GM12864 (cell line): Measurements from ENCODE around the gene SLIT1.

Experiments
- DNase-seq: peaks from one replicate; pipeline ENCODE4 v3.0.0-alpha.2; 2011; ENCODE audit warnings: low read depth
- H3K4me3 ChIP-seq: 2 replicates; pipeline ENCODE4 v1.5.1; 2011; ENCODE audit warnings: mild to moderate bottlenecking, low read depth, low read length, control low read depth
- CTCF ChIP-seq: IDR thresholded peaks from 2 replicates; pipeline ENCODE4 v1.5.1; 2011; ENCODE audit warnings: low read depth, mild to moderate bottlenecking, moderate library complexity, low read length, control low read depth, inconsistent platforms; ENCODE audit errors: missing control alignments

The SLIT1 gene

GRCh38 chr10:97013568-97013967 lies 172.2 kb downstream of the SLIT1 start:
- TF ChIP-seq CTCF = no peak
- H3K4me3 ChIP-seq = no peak overlapping the region
- DNase-seq = no peak

GRCh38 chr10:97012470-97012869 lies 173.3 kb downstream of the SLIT1 start:
- no peak for TF ChIP-seq CTCF

GRCh38 chr10:97011397-97011796 lies 174.4 kb downstream of the SLIT1 start:
- H3K4me3 ChIP-seq = no peak overlapping the region
- no peak for DNase-seq
- TF ChIP-seq CTCF = no peak

More at GRCh38 chr10:97012470-97012869, 173.3 kb downstream of the SLIT1 start:
- no peak for DNase-seq
- no peak overlapping the region for H3K4me3 ChIP-seq

GRCh38 chr10:97010695-97011206 lies 175.0 kb downstream of the SLIT1 start:
- H3K4me3 ChIP-seq = no peak overlapping the region
- TF ChIP-seq CTCF = no peak
- DNase-seq = no peak

GRCh38 chr10:97007417-97007816 lies 178.3 kb downstream of the SLIT1 start:
- DNase-seq = no peak
- H3K4me3 ChIP-seq = no peak overlapping the region
- no peak for TF ChIP-seq CTCF

- no peak for DNase-seq
- no peak for TF ChIP-seq CTCF
These were observed 179.4 kb downstream of the SLIT1 start for GRCh38 chr10:97006364-97006763.

GRCh38 chr10:97005349-97005748 lies 180.4 kb downstream of the SLIT1 start:
- no peak for DNase-seq
- no peak overlapping the region for H3K4me3 ChIP-seq
- TF ChIP-seq CTCF = no peak

More at GRCh38 chr10:97006364-97006763, 179.4 kb downstream of the SLIT1 start:
- no peak overlapping the region for H3K4me3 ChIP-seq
